Measurements from ENCODE around the gene CKS2.

The CKS2 gene

DNA sequence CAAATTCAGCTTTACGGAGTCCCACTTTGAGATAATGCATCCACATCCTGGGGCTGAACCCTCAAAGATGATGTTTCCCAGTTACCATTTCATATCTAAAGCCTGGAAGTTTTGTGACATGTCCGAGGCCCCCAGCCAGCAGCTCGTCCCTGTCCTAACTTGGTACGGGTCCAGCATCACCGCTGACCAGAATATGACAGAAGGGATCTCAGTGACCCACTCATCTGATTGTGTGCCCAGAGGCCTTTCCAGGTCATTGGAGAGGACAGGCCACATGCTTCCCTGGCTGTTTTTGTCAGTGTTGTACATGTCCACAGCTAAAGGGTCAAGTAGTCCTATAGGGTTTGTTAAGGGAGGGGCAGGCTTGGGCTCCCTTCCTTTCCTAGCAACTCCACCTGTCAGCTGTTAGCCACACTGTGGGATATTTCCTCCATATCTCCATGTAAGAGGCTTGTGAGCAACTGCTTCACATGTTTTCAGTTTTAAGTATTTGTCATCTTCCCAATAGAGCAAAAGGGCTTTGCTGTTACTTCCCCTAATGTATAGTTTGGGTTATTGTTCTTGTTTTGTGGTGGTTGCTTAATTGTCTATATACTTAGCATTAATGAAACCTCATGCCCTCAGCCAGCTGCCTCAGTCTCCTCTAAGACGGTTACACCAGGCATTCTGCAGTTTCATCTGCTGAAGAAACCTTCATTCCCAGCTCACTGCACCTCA is 40.7 kb downstream of the CKS2 start:
- no peak for DNase-seq

DNA sequence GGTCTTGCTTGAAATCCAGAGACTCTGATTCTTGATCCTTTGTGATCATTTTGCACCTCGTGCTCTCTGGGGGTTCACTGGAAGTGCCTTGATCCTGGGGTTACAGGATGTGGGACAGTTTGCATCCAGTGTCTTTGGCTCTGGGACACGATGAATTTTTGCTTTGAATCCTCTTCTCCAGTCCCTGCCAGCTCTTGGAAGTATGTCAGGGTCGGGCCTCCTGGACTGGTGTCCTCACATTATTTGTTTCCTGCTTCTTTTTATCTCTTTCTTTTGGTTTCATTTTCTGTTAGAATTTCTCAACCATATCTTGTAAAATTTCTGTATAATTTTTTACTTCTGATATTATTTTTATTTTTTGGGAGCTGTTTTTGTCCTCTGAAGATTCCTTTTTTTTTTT is 41.5 kb downstream of the CKS2 start:
- no peak for DNase-seq

DNA sequence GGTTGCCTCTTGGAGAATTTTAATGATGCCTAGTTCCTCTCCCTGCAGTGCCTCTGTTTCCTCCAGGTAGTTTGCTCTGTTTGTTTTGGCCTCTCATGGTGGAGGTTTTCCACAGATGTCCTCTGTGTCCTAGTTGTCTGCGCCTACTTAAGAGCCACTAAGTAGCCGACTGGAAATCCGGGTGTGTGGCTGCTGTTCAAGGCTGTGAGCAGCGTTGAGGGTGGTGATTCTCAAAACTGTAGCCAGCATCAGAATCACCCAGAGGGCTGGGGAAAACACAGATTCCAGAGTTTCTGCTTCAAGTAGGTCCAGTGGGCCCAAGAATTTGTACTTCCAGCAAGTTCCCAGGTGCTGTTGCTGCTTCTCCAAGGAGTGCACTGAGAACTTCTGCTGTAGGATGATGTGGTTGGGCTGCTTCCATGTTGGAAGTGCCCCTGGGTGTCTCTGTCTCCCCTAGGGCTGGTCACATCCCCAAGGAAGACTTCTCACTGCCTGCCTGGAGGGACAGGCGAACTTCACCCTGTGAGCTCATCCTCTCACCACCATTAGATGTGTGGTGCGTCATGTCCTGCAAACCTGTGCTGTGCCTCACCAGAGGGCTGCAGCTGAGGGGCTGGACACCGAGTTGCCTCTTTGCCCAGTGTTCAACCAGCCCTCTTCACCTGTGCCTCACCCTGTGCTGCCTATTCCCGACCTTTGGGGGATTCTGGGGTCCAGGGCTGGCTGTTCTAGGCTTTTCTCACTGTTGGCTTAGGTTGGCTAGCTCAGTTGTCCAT is 42.1 kb downstream of the CKS2 start:
- no peak for DNase-seq

- DNase-seq: no peak
Measured at GRCh38 chr9:89353989-89354388, 43.0 kb downstream of the CKS2 start.

GRCh38 chr9:89354471-89354870 is 43.5 kb downstream of the CKS2 start:
- DNase-seq: no peak

GRCh38 chr9:89356782-89357181 is 45.8 kb downstream of the CKS2 start:
- no peak for DNase-seq

DNA sequence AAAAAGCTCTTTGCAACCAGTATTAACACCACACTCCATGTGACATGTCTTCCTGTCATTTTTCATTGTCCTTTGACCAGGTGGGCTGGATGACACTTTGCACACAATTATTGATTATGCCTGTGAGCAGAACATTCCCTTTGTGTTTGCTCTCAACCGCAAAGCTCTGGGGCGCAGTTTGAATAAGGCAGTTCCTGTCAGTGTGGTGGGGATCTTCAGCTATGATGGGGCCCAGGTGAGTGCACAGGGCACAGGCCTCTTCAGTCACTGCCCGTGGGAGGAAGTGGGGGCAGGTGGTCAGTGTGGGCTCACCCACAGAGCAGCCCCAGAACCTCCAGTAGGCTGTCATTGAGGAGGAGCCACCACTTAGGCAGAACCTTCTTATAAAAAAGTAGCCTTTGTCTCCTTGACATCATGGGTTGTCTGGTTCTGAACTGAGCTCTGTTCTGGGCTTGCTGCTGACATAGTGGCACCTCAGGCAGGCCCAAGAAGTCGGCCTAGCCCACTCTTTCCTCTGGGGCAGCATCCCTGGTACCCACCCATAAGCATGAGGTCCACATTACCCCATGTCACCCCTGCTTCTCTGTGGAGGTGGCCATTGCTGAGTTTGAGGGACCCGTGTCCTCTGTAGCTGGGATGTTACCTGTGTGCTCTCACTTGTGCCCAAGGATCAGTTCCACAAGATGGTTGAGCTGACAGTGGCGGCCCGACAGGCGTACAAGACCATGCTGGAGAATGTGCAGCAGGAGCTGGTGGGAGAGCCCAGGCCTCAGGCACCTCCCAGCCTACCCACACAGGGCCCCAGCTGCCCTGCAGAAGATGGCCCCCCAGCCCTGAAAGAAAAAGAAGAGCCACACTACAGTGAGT is 46.6 kb downstream of the CKS2 start:
- DNase-seq: no peak

DNA sequence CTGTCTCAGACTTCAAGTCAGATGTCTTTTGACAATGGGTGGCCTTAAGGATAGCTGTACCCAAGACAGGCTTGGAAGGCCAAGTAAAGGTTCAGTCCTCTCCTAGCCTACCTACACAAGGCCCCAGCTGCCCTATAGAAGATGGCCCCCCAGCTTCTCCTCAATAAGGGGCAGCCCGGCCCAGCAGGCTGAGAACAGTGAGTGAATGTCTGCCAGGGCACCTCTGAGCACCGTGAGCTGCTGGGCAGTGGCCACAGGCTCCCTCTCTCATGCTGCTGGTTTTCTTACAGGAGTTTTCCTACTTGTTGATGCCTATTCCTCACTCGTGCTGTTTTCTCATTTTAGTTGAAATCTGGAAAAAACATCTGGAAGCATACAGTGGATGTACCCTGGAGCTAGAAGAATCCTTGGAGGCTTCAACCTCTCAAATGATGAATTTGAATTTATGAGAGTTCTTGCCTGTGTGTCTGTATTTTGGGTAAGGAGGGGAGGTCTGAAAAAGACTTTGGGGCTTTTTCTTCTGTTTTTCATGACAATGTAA is 47.5 kb downstream of the CKS2 start:
- no peak for DNase-seq

- no peak for DNase-seq
Measured at GRCh38 chr9:89358985-89359384, 48.0 kb downstream of the CKS2 start.

GRCh38 chr9:89359751-89360261 is 48.8 kb downstream of the CKS2 start:
- no peak for DNase-seq

DNA sequence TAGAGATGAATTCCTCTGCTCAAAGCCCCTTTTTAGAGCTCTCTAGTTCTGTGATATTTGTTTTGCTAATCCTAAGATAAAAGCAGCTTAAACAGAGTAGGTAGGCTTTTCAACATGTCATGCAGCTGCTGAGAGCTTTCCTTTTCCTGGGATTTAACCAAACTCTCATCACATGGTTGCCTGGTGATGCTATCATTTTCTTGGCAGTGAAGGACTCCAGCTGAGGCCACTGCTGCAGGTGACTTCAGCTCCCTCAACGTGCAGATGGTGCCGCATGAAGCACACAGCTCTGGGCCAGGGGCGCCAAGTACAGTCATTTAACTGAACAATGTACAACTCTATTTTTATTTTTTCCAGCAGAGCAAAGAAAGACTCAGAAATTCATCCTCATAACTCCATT is 49.5 kb downstream of the CKS2 start:
- DNase-seq: no peak

DNA sequence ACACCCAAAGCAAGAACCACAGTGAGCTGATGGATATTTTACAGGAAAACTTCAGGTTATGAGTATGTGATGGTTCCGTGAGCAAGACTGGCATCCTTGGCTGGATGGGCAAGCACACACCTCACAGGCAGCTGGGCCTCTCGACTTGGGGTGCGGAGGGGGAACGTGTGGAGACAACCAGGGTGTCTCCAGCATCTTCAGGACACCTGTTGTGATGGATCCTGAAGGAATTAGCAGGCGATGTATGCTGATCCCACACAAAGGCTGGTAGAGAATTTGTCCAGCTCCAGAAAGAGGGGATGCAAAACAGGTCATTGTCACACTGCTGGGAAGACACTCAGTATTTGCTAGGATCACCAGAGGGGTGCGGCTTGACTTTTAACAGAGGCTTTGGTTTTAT is 50.0 kb downstream of the CKS2 start:
- no peak for DNase-seq

DNA sequence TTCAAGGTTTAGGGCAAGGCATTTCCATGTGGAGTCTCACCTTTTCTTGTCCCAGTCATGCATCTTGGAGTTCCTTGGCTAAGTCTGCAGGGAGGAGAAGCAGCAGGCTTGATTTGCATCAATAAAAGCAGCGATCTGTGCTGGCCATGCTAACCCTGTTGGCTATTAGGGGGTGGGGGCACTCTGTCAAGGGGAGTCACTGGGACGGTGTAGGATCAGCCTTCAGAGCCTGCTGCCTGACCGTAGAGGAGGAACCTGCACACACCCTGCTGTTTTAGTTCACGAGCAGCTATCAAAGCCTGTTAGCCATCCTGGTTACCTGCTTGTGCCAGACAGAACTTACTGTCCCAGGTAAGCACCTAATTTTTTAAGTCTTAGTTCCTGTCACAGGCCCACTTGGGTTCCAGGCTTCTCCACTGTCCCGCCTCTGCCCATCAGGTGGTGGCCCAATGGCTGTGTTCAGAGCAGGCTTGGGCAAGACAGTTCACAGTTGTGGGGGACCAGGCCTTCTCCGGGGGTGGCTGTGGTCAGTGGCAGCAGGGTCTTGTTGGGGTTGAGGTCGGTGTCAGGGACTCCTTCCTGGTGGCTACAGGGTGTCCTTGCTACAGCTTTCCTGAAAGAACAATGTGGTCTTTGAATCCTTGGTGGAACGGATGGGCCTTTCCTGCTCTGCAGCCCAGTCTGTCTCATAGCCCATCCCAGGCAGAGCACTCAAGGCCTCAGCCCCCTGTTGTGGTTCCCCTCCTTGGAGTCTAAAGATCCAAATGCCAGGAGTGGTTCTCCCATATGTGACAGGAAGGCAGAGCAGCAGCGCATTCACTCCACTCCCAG is 51.0 kb downstream of the CKS2 start:
- no peak for DNase-seq

- DNase-seq: no peak
Measured at GRCh38 chr9:89362647-89363310, 51.8 kb downstream of the CKS2 start.

GRCh38 chr9:89363311-89363670 is 52.3 kb downstream of the CKS2 start:
- no peak for DNase-seq

- no peak for DNase-seq
Measured at GRCh38 chr9:89363921-89364665, 53.1 kb downstream of the CKS2 start.

- no peak for DNase-seq
Measured at GRCh38 chr9:89364666-89365531, 53.9 kb downstream of the CKS2 start.

- DNase-seq: no peak
Measured at GRCh38 chr9:89365532-89365912, 54.5 kb downstream of the CKS2 start.

All from stimulated activated naive CD4-positive, alpha-beta T cell (primary cell).